HepG2 (cell line): ENCODE measurements around the gene ANKRD6. TPM values are rescaled to one million over a fixed set of nuclear protein-coding genes. Genes with fewer than 3 reads are reported as not detected.

Source experiments
- CC2D1A ChIP-seq: sonication (generic); formaldehyde crosslinking; IDR thresholded peaks from 2 replicates; pipeline ENCODE4 v1.8.1; 2023; ENCODE audit warnings: mild to moderate bottlenecking, missing genetic modification reagents
- CTCF ChIP-seq: sonication (generic); formaldehyde crosslinking; IDR thresholded peaks from 2 replicates; pipeline ENCODE4 v1.5.0; 2020; ENCODE audit warnings: mild to moderate bottlenecking, missing genetic modification reagents, moderate library complexity
- FOXM1 ChIP-seq: sonication (generic); formaldehyde crosslinking; IDR thresholded peaks from 2 replicates; pipeline ENCODE4 v1.5.0; 2020; ENCODE audit warnings: missing genetic modification reagents
- HES4 ChIP-seq: sonication (generic); formaldehyde crosslinking; IDR thresholded peaks from 2 replicates; pipeline ENCODE4 v1.9.0; 2021; ENCODE audit warnings: mild to moderate bottlenecking, missing genetic modification reagents, borderline replicate concordance
- HNRNPLL ChIP-seq: fragments of 200-400 bp; formaldehyde crosslinking; IDR thresholded peaks from 2 replicates; pipeline ENCODE4 v1.6.1; 2017; ENCODE audit warnings: mild to moderate bottlenecking, low read depth, low read length; ENCODE audit not compliant: poor library complexity, severe bottlenecking
- KDM1A ChIP-seq: IDR thresholded peaks from 2 replicates; pipeline ENCODE4 v1.6.1; 2016; ENCODE audit warnings: missing compliant biosample characterization
- MATR3 ChIP-seq: sonication (generic); formaldehyde crosslinking; IDR thresholded peaks from 2 replicates; pipeline ENCODE4 v1.4.0; 2020; ENCODE audit warnings: missing genetic modification reagents
- MAZ ChIP-seq, 2 experiments: sonication (generic) in 1 of 2; formaldehyde crosslinking in 1 of 2; IDR thresholded peaks; 2 replicates each; pipeline versions ENCODE4 v1.5.0 to v1.6.1; 2012 to 2020; ENCODE audit warnings: low read depth in 2 of 2, mild to moderate bottlenecking in 2 of 2, borderline replicate concordance in 1 of 2, improper control_type of control experiment in 1 of 2, low read length in 1 of 2, missing genetic modification reagents in 1 of 2, moderate library complexity in 1 of 2
- MYNN ChIP-seq: sonication (generic); formaldehyde crosslinking; IDR thresholded peaks from 2 replicates; pipeline ENCODE4 v1.4.0; 2020; ENCODE audit warnings: mild to moderate bottlenecking, low read depth, missing genetic modification reagents
- PHF21A ChIP-seq: sonication (generic); formaldehyde crosslinking; IDR thresholded peaks from 2 replicates; pipeline ENCODE4 v1.5.0; 2020; ENCODE audit warnings: mild to moderate bottlenecking, missing genetic modification reagents
- POGZ ChIP-seq: sonication (generic); formaldehyde crosslinking; IDR thresholded peaks from 2 replicates; pipeline ENCODE4 v1.4.0; 2020; ENCODE audit warnings: mild to moderate bottlenecking, missing genetic modification reagents
- POLR2AphosphoS2 ChIP-seq: IDR thresholded peaks from 2 replicates; pipeline ENCODE4 v1.6.1; 2011; ENCODE audit warnings: low read depth, low read length, improper control_type of control experiment
- RELA ChIP-seq: sonication (generic); formaldehyde crosslinking; IDR thresholded peaks from 2 replicates; pipeline ENCODE4 v1.4.0; 2020; ENCODE audit warnings: missing genetic modification reagents
- RFXANK ChIP-seq: IDR thresholded peaks from 2 replicates; pipeline ENCODE4 v1.6.1; 2016
- SAFB2 ChIP-seq: sonication (generic); formaldehyde crosslinking; IDR thresholded peaks from 2 replicates; pipeline ENCODE4 v1.5.1; 2020; ENCODE audit warnings: missing genetic modification reagents, low read depth, mild to moderate bottlenecking, borderline replicate concordance
- SALL2 ChIP-seq: sonication (generic); formaldehyde crosslinking; IDR thresholded peaks from 2 replicates; pipeline ENCODE4 v1.8.1; 2023; ENCODE audit warnings: mild to moderate bottlenecking, missing genetic modification reagents, inconsistent platforms
- SP1 ChIP-seq, 2 experiments: fragments of 450-650 bp in 1 of 2; sonication (generic) in 1 of 2; formaldehyde crosslinking in 1 of 2; IDR thresholded peaks; 2 replicates each; pipeline versions ENCODE4 v1.4.0 to v1.6.1; 2016 to 2020; ENCODE audit warnings: missing genetic modification reagents in 1 of 2
- STAG1 ChIP-seq: sonication (generic); formaldehyde crosslinking; IDR thresholded peaks from 2 replicates; pipeline ENCODE4 v1.4.0; 2020; ENCODE audit warnings: missing genetic modification reagents
- U2AF2 ChIP-seq: fragments of 200-400 bp; formaldehyde crosslinking; IDR thresholded peaks from 2 replicates; pipeline ENCODE4 v1.6.1; 2017; ENCODE audit warnings: low read depth, mild to moderate bottlenecking, low read length
- ZFY ChIP-seq: sonication (generic); formaldehyde crosslinking; IDR thresholded peaks from 2 replicates; pipeline ENCODE4 v1.4.0; 2020; ENCODE audit warnings: missing genetic modification reagents
- ZMYM4 ChIP-seq: sonication (generic); formaldehyde crosslinking; IDR thresholded peaks from 2 replicates; pipeline ENCODE4 v1.8.1; 2023; ENCODE audit warnings: mild to moderate bottlenecking, missing genetic modification reagents
- ZNF121 ChIP-seq: sonication (generic); formaldehyde crosslinking; IDR thresholded peaks from 2 replicates; pipeline ENCODE4 v1.5.0; 2020; ENCODE audit warnings: mild to moderate bottlenecking, missing genetic modification reagents
- ZNF136 ChIP-seq: sonication (generic); formaldehyde crosslinking; IDR thresholded peaks from 2 replicates; pipeline ENCODE4 v1.8.1; 2022; ENCODE audit warnings: low read depth, mild to moderate bottlenecking, moderate library complexity, missing genetic modification reagents
- ZNF431 ChIP-seq: sonication (generic); formaldehyde crosslinking; IDR thresholded peaks from 2 replicates; pipeline ENCODE4 v1.9.0; 2022; ENCODE audit warnings: missing genetic modification reagents, low read depth, mild to moderate bottlenecking, borderline replicate concordance
- ZNF557 ChIP-seq: sonication (generic); formaldehyde crosslinking; IDR thresholded peaks from 2 replicates; pipeline ENCODE4 v1.4.0; 2020; ENCODE audit warnings: missing genetic modification reagents
- ZNF563 ChIP-seq: sonication (generic); formaldehyde crosslinking; IDR thresholded peaks from 2 replicates; pipeline ENCODE4 v1.8.0; 2022; ENCODE audit warnings: mild to moderate bottlenecking, moderate library complexity, missing genetic modification reagents
- ZNF605 ChIP-seq: sonication (generic); formaldehyde crosslinking; IDR thresholded peaks from 2 replicates; pipeline ENCODE4 v1.8.0; 2022; ENCODE audit warnings: mild to moderate bottlenecking, missing genetic modification reagents
- polyA plus RNA-seq, 8 experiments: library from polyadenylated mRNA; depleted of rRNA in 3 of 8; stranded (reverse) in 7 of 8; unstranded in 1 of 8; fragments of >200 nt; fragmentation: Illumina TruSeq in 4 of 8; extraction: Trizol in 4 of 8; gene quantifications; 2 replicates each; pipeline versions ENCODE4 v1.2.1 to v1.2.3, GENCODE V29; 2011 to 2016; ENCODE audit warnings: low read depth in 4 of 8, missing spikeins in 1 of 8, mixed read lengths in 1 of 8; ENCODE audit not compliant: insufficient read depth in 1 of 8
- total RNA-seq, 5 experiments: library from RNA; depleted of rRNA; stranded (reverse); fragments of >200 nt; fragmentation: Illumina TruSeq; extraction: Trizol; gene quantifications; 2 replicates each; pipeline ENCODE4 v1.2.3, GENCODE V29; 2016; ENCODE audit warnings: low read depth in 1 of 5
- TF ChIP-seq, protein P1 (sequence below): sonication (generic); formaldehyde crosslinking; IDR thresholded peaks from 2 replicates; pipeline ENCODE4 v1.5.0; 2020; ENCODE audit warnings: mild to moderate bottlenecking, missing genetic modification reagents, borderline replicate concordance

The ANKRD6 gene
- total and polyA plus RNA-seq, 2 of the 13 experiments (the other 11 are each of a cell fraction or from before 2014, with no cell fraction given), result 0.18 to 0.36 TPM

- TF ChIP-seq, protein P1, sequence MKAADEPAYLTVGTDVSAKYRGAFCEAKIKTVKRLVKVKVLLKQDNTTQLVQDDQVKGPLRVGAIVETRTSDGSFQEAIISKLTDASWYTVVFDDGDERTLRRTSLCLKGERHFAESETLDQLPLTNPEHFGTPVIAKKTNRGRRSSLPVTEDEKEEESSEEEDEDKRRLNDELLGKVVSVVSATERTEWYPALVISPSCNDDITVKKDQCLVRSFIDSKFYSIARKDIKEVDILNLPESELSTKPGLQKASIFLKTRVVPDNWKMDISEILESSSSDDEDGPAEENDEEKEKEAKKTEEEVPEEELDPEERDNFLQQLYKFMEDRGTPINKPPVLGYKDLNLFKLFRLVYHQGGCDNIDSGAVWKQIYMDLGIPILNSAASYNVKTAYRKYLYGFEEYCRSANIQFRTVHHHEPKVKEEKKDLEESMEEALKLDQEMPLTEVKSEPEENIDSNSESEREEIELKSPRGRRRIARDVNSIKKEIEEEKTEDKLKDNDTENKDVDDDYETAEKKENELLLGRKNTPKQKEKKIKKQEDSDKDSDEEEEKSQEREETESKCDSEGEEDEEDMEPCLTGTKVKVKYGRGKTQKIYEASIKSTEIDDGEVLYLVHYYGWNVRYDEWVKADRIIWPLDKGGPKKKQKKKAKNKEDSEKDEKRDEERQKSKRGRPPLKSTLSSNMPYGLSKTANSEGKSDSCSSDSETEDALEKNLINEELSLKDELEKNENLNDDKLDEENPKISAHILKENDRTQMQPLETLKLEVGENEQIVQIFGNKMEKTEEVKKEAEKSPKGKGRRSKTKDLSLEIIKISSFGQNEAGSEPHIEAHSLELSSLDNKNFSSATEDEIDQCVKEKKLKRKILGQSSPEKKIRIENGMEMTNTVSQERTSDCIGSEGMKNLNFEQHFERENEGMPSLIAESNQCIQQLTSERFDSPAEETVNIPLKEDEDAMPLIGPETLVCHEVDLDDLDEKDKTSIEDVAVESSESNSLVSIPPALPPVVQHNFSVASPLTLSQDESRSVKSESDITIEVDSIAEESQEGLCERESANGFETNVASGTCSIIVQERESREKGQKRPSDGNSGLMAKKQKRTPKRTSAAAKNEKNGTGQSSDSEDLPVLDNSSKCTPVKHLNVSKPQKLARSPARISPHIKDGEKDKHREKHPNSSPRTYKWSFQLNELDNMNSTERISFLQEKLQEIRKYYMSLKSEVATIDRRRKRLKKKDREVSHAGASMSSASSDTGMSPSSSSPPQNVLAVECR, result no peak
- TF ChIP-seq HES4 (CRISPR knock-in tag) (no peak), ZNF121 (CRISPR knock-in tag) (peak; percentile 61; the same call in 1 of the 2 replicates), STAG1 (CRISPR knock-in tag) (peak; percentile 88), CTCF (CRISPR knock-in tag) (peak; percentile 84), ZNF431 (CRISPR knock-in tag) (no peak), MAZ (IDR thresholded peaks at IDR 0.05; ENCODE audit: borderline replicate concordance, low read depth, low read length) (peak; percentile 79; the same call in 1 of the 2 replicates), MAZ (CRISPR knock-in tag; IDR thresholded peaks at IDR 0.05; ENCODE audit: low read depth) (peak; percentile 81), FOXM1 (CRISPR knock-in tag) (no peak), CC2D1A (CRISPR knock-in tag) (no peak), HNRNPLL (no peak), KDM1A (CRISPR knock-in tag) (no peak), ZNF136 (no peak), U2AF2 (no peak), SP1 (IDR thresholded peaks at IDR 0.05) (no peak), SP1 (CRISPR knock-in tag; IDR thresholded peaks at IDR 0.05) (peak; percentile 43; the same call in 1 of the 2 replicates), ZNF557 (CRISPR knock-in tag) (no peak), ZNF605 (CRISPR knock-in tag) (no peak), SAFB2 (no peak), ZFY (CRISPR knock-in tag) (peak; percentile 40; the same call in 1 of the 2 replicates), MYNN (CRISPR knock-in tag) (no peak), ZNF563 (CRISPR knock-in tag) (no peak), POLR2AphosphoS2 (no peak), PHF21A (CRISPR knock-in tag) (no peak), POGZ (peak; percentile 40; the same call in 1 of the 2 replicates), RELA (CRISPR knock-in tag) (no peak), RFXANK (CRISPR knock-in tag) (no peak), SALL2 (CRISPR knock-in tag) (0 out of 2 replicates have a peak, but pooled peaks have one; percentile 35), MATR3 (no peak), ZMYM4 (CRISPR knock-in tag) (peak; percentile 64)
Observed at GRCh38 chr6:89432875-89433251, at the start of gene ANKRD6 (continued).
